ENCODE data around the gene EIF4G3. TPM values are rescaled to one million over a fixed set of nuclear protein-coding genes. Genes with fewer than 3 reads are reported as not detected.
A peak's percentile ranks its signal among the peaks of the same experiment; 100 is the strongest.

EIF4G3 gene
- total and polyA plus RNA-seq, 10 donors: 14.3 to 97.3 (median 64.1) TPM

GRCh38 chr1:21157054-21157453 lies 19.6 kb downstream of the EIF4G3 start:
- peaks cover 0 to 66% (median 8%) of the 10 kb centered on the region in 6 donors for H3K36me3 ChIP-seq
- DNase-seq: no peak

GRCh38 chr1:21156019-21156418 lies 20.7 kb downstream of the EIF4G3 start:
- TF ChIP-seq POLR2AphosphoS5 (IDR thresholded peaks at IDR 0.05): no peak
- TF ChIP-seq POLR2A (IDR thresholded peaks at IDR 0.05): no peak
- no peak for TF ChIP-seq CTCF (IDR thresholded peaks at IDR 0.05 in 8 of 11, conservative IDR thresholded peaks at IDR 0.05 in 3 of 11)

More at GRCh38 chr1:21157054-21157453, 19.6 kb downstream of the EIF4G3 start:
- peaks cover 0 to 55% (median 8%) of the 10 kb centered on the region in 6 donors for H3K4me1 ChIP-seq
- intact Hi-C loops (cut with DNase I; ENCODE audit: low total_unique reads): no loop called here
- no peak overlapping the region for H3K4me3 ChIP-seq
- H3K27me3 ChIP-seq (replicated peaks in 1 of 7): no peaks in the 10 kb centered on the region
- 28 to 53% (median 39%) methylated on average over 3 of the region's 3 CpGs for WGBS, 5 donors
- TF ChIP-seq CTCF (IDR thresholded peaks at IDR 0.05 in 8 of 11, conservative IDR thresholded peaks at IDR 0.05 in 3 of 11): no peak
- TF ChIP-seq POLR2A (IDR thresholded peaks at IDR 0.05): no peak
- no peak for TF ChIP-seq POLR2AphosphoS5 (IDR thresholded peaks at IDR 0.05)
- no peaks in the 10 kb centered on the region for H3K9me3 ChIP-seq
- H3K27ac ChIP-seq: no peak overlapping the region

GRCh38 chr1:21154717-21155116 lies 22.0 kb downstream of the EIF4G3 start:
- no peaks in the 10 kb centered on the region for H3K9me3 ChIP-seq
- TF ChIP-seq CTCF (IDR thresholded peaks at IDR 0.05 in 8 of 11, conservative IDR thresholded peaks at IDR 0.05 in 3 of 11) (no peak), POLR2AphosphoS5 (IDR thresholded peaks at IDR 0.05) (no peak), POLR2A (IDR thresholded peaks at IDR 0.05) (no peak)
- no peak for DNase-seq
- H3K4me3 ChIP-seq: no peak overlapping the region
- peaks cover 0 to 44% (median 3%) of the 10 kb centered on the region in 6 donors for H3K36me3 ChIP-seq
- no peaks in the 10 kb centered on the region for H3K27me3 ChIP-seq (replicated peaks in 1 of 7)
- no peak overlapping the region for H3K27ac ChIP-seq
- intact Hi-C loops (cut with DNase I; ENCODE audit: low total_unique reads): no loop called here
- 66 to 84% (median 78%) methylated on average over 3 of the region's 3 CpGs for WGBS, 5 donors
- peaks cover 0 to 67% (median 13%) of the 10 kb centered on the region in 6 donors for H3K4me1 ChIP-seq

More at GRCh38 chr1:21156019-21156418, 20.7 kb downstream of the EIF4G3 start:
- Histone ChIP-seq H3K36me3 (peaks cover 0 to 55% (median 4%) of the 10 kb centered on the region in 6 donors), H3K27ac (peak overlapping the region in 1 of 8 donors; percentile 2), H3K27me3 (replicated peaks in 1 of 7) (no peaks in the 10 kb centered on the region), H3K9me3 (no peaks in the 10 kb centered on the region), H3K4me1 (peaks cover 0 to 55% (median 8%) of the 10 kb centered on the region in 6 donors), H3K4me3 (no peak overlapping the region)
- DNase-seq: no peak
- intact Hi-C loops (cut with DNase I; ENCODE audit: low total_unique reads): no loop called here
- 79 to 96% (median 85%) methylated on average over 6 of the region's 6 CpGs for WGBS, 5 donors

- H3K36me3 ChIP-seq: peaks cover 0 to 39% (median 5%) of the 10 kb centered on the region in 6 donors
- no peaks in the 10 kb centered on the region for H3K27me3 ChIP-seq (replicated peaks in 1 of 7)
- 68 to 87% (median 82%) methylated on average over 6 of the region's 6 CpGs for WGBS, 5 donors
- no peak overlapping the region for H3K4me3 ChIP-seq
- H3K4me1 ChIP-seq: peaks cover 0 to 73% (median 21%) of the 10 kb centered on the region in 6 donors
- DNase-seq: no peak
- H3K27ac ChIP-seq: no peak overlapping the region
- no peaks in the 10 kb centered on the region for H3K9me3 ChIP-seq
- intact Hi-C loops (cut with DNase I; ENCODE audit: low total_unique reads): no loop called here
- no peak for TF ChIP-seq POLR2AphosphoS5 (IDR thresholded peaks at IDR 0.05)
- no peak for TF ChIP-seq CTCF (IDR thresholded peaks at IDR 0.05 in 8 of 11, conservative IDR thresholded peaks at IDR 0.05 in 3 of 11)
- TF ChIP-seq POLR2A (IDR thresholded peaks at IDR 0.05): no peak
Measured at GRCh38 chr1:21153388-21153787, 23.3 kb downstream of the EIF4G3 start.

Data from spleen (tissue), 11 donors.